Subcutaneous adipose tissue (tissue), 4 donors: Measurements from ENCODE around the gene ACKR2. TPM values are rescaled to one million over a fixed set of nuclear protein-coding genes. Genes with fewer than 3 reads are reported as not detected.

Experiments
- total RNA-seq, 4 donors: library from RNA; depleted of rRNA; stranded (reverse); fragments of >200 nt; gene quantifications; one replicate each; pipeline ENCODE4 v1.1.0, GENCODE V29; 2016
- TF ChIP-seq, protein P1 (sequence below): fragments of 450-650 bp; IDR thresholded peaks from one replicate; pipeline ENCODE4 v1.5.1; 2016; ENCODE audit warnings: low read depth, mild to moderate bottlenecking, control low read depth, antibody characterized with exemption, moderate library complexity

Gene ACKR2
- total RNA-seq, 4 donors from 2014 or later = 7.3 to 22.7 (median 11.2) TPM

DNA sequence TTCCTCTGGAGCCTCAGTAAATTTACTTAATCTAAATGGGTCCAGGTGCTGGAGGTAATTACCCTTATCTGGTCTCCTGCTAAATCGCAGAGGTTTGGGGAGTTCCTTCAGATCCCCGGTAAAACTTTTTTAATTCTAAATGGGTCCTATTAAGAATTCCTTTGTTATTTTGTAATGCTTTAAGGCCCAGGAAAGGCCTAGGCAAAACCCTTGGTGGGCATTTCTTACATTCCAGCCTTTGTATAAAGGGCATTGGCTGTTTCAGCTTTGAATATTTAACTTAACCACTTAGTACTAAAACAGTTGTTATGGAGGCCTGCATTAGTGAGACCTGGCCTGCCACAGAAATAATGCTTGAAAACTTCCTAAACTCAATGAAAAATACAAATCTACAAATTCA, 81.8 kb downstream of the ACKR2 start:
- TF ChIP-seq, protein P1, sequence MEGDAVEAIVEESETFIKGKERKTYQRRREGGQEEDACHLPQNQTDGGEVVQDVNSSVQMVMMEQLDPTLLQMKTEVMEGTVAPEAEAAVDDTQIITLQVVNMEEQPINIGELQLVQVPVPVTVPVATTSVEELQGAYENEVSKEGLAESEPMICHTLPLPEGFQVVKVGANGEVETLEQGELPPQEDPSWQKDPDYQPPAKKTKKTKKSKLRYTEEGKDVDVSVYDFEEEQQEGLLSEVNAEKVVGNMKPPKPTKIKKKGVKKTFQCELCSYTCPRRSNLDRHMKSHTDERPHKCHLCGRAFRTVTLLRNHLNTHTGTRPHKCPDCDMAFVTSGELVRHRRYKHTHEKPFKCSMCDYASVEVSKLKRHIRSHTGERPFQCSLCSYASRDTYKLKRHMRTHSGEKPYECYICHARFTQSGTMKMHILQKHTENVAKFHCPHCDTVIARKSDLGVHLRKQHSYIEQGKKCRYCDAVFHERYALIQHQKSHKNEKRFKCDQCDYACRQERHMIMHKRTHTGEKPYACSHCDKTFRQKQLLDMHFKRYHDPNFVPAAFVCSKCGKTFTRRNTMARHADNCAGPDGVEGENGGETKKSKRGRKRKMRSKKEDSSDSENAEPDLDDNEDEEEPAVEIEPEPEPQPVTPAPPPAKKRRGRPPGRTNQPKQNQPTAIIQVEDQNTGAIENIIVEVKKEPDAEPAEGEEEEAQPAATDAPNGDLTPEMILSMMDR = no peak

GRCh38 chr3:42892169-42892568, 82.9 kb downstream of the ACKR2 start:
- TF ChIP-seq, protein P1 = no peak

- TF ChIP-seq, protein P1 = no peak
Measured at GRCh38 chr3:42892807-42893206, 83.6 kb downstream of the ACKR2 start.

DNA sequence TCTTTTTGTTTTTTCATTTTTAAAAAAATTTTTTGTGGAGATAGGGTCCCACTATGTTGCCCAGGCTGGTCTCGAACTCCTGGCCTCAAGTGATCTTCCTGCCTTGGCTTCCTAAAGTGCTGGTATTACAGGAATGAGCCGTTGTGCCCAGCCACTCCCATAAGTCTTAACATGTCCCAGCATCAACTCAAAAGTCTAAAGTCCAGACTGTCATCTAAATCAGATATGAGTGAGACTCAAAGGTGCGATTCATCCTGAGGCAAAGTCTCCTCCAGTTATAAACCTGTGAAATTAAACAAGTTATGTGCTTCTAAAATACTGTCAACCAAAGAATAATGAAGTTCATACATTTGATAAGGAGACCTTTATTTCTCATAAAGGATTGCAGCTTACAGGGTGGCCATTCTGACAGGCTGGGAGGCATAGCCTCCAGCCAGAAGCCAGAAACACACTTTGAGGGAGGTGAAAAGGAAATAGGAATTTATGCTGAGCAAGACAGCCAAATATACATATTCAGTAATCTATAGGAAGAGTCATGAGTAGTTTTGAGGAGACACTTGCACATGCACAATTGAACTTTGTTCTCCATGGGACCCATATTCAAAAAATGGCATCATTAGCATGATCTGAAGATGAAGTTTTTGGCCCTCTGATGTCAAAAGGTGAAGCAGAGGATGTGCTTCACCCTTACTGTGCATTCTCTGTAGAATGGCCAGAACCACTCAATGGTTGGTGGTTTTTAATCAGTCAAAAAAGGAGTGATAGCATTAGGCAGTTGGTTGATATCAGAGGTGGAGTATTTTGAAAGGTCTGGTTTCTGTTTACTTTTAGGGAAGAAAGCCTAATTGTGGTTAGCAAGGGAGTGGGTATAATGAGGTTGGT, 85.7 kb downstream of the ACKR2 start:
- TF ChIP-seq, protein P1 = no peak

DNA sequence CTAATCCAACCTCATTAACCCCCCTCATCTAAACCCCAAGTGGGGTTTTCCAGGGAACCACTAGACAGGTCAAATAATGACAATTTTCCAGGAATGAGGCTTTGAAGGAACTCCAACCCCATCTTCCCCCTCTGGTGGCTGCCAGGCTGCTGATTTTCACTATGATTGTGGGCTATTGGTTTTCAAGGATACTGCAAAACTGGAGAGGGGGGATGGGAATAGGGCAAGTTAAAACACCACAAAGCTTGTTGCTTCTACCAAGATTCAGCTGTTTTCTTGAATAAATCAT, 86.3 kb downstream of the ACKR2 start:
- TF ChIP-seq, protein P1 = no peak

GRCh38 chr3:42898896-42899675, 89.8 kb downstream of the ACKR2 start:
- TF ChIP-seq, protein P1 = no peak
